Suppressor macrophage treated with lipopolysaccharide for 1 hour (primary cell): ENCODE results near the gene WRAP73.
"Not testable (repeated sequence)": the region's sequence is repeated elsewhere in the genome, so short reads cannot be mapped to it uniquely, and the experiment has no call there.

Experiments used
- DNase-seq, 3 donors: peaks; one replicate each; pipeline ENCODE4 v3.0.0-alpha.2; 2020 to 2022

Gene WRAP73

GRCh38 chr1:3627515-3628253 is 22.2 kb downstream of the WRAP73 start:
- no peak for DNase-seq

- DNase-seq: peak; percentile 37 to 53 (median 43)
Measured at GRCh38 chr1:3626025-3626424, 23.9 kb downstream of the WRAP73 start.

GRCh38 chr1:3625151-3625907 is 24.6 kb downstream of the WRAP73 start:
- DNase-seq: peak in 2 of 3 donors; percentile 16 to 28

- DNase-seq: peak; percentile 99
Measured at GRCh38 chr1:3624200-3625136, 25.4 kb downstream of the WRAP73 start, which contains the start of gene TPRG1L. Gene TPRG1L, plus strand, starts transcription at chr1:3625015. Its CDS starts 58 bp downstream, at chr1:3625073.

- DNase-seq: no peak
Measured at GRCh38 chr1:3623441-3624199, 26.3 kb downstream of the WRAP73 start.

- DNase-seq: not testable (repeated sequence)
Measured at GRCh38 chr1:3622102-3622501, 27.8 kb downstream of the WRAP73 start.

GRCh38 chr1:3621151-3621671 is 28.7 kb downstream of the WRAP73 start:
- DNase-seq: peak; percentile 54 to 65 (median 62)

GRCh38 chr1:3620708-3621107 is 29.2 kb downstream of the WRAP73 start:
- DNase-seq: no peak

GRCh38 chr1:3618881-3619671 is 30.8 kb downstream of the WRAP73 start:
- DNase-seq: peak; percentile 82 to 88 (median 86)

- no peak for DNase-seq
Measured at GRCh38 chr1:3618531-3618880, 31.4 kb downstream of the WRAP73 start.

- no peak for DNase-seq
Measured at GRCh38 chr1:3617806-3618345, 32.0 kb downstream of the WRAP73 start.

- no peak for DNase-seq
Measured at GRCh38 chr1:3616861-3617260, 33.0 kb downstream of the WRAP73 start.

GRCh38 chr1:3614755-3615742 is 34.9 kb downstream of the WRAP73 start:
- DNase-seq: peak in 2 of 3 donors; percentile 39 to 65

GRCh38 chr1:3612123-3612522 is 37.8 kb downstream of the WRAP73 start:
- DNase-seq: no peak

GRCh38 chr1:3611170-3612019 is 38.5 kb downstream of the WRAP73 start, which contains the start of gene MEGF6:
Gene MEGF6, minus strand, starts transcription at chr1:3611508. Its CDS starts 240 bp downstream, at chr1:3611268.
- DNase-seq: peak; percentile 33 to 80 (median 54)

GRCh38 chr1:3610527-3611169 is 39.3 kb downstream of the WRAP73 start:
- DNase-seq: no peak

- no peak for DNase-seq
Measured at GRCh38 chr1:3609769-3610526, 40.0 kb downstream of the WRAP73 start.
